Inflammatory macrophage treated with lipopolysaccharide for 1 hour (primary cell): ENCODE data around the gene ITGB8.

ENCODE experiments used
- DNase-seq, 2 donors: peaks; one replicate each; pipeline ENCODE4 v3.0.0-alpha.2; 2020 to 2022

The ITGB8 gene

DNA sequence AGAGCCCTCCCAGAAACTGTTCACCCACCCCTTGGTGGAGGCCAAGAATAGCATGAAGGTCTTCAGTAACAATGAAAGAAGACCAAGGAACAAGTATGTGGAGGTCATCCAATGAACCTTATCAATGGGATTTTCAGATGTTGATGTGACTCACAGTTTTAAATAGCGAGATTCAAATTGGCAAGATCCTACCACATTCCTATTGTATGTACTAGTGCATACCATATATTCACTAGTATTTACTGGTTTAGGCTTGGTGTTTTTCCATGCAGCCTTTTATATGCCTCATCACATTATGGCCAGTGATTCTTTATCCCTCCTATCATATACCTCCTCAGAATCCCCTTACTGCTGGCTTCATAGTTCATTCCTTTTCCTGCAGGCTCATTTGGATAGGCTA, 54.4 kb downstream of the ITGB8 start:
- no peak for DNase-seq

DNA sequence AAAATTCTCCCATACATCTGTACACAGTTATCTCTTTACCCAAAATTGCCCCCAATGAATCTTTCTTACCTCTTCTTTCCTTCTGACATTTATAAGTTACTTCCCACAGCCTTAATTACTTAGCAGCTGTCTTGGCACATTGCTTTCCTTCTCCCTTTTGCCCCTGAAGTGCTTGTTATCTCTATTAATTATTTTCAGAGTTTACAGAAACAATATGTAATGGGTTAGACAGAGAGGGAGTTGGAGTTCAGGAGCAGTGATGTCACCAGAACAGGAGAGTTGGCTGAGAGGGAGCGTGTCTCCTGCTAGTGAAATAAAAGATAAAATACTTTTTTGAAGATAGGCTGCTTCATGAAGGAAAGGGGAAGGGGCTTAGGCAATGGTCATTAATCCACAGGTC, 57.4 kb downstream of the ITGB8 start:
- no peak for DNase-seq

DNA sequence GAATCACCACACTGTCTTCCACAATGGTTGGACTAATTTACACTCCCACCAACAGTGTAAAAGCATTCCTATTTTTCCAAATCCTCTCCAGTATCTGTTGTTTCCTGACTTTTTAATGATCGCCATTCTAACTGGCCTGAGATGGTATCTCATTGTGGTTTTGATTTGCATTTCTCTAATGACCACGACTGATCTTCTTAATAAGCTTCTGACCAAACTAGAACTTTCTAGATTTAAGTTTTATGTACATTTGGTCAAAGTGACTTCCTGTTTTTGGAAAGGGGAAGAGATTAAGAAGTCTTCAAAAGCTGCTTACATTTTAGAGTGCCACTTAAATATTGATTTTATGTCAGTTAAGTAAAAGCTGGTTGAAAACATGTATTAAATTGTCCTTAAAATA, 58.5 kb downstream of the ITGB8 start:
- DNase-seq = peak; percentile 42 to 44

DNA sequence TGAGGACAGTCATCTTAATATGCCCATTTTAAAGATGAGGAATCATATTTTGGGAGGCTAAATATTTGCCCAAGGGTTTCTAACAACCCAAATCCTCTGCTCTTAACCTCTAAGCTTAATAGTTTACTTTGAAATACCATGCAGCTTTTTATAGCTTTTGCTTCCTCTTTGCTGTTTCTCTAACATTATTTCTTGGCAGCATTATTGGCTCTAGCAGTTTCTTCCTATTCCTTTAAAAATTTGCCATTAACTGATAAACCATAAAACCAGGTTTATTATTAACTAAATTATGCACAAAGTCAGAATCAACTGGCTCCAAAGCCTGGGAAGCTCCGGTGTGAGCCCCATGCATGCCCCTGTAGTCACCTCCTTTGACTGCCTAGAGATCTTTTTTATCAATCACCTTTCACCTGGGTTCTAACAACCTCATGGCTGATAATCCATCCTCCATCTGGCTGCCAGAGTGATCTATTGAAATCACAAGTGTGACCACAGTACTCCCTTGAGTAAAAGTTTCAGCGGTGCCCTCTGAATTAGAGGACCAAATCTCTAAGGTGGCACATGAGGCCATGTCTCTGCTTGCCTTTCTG, 62.4 kb downstream of the ITGB8 start:
- no peak for DNase-seq

DNA sequence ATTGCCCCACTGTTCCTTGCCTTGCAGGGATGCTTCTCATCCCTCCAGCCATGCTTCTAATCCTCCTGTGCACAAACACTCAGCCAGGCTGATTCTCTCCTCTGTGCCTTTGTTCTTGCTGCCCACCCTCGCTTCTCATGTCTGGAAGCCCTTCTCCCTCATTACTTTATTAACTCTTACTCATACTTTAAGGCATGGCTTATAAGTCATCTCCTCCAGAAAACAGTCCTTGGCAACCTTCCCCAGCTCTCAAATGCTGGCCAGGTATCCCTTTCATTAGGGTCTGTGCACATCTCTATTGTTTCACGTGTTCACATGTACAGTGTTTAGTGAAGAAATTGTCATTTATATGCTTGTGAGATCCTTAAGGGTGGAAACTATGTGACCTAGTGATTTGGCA, 62.9 kb downstream of the ITGB8 start:
- DNase-seq = no peak

DNA sequence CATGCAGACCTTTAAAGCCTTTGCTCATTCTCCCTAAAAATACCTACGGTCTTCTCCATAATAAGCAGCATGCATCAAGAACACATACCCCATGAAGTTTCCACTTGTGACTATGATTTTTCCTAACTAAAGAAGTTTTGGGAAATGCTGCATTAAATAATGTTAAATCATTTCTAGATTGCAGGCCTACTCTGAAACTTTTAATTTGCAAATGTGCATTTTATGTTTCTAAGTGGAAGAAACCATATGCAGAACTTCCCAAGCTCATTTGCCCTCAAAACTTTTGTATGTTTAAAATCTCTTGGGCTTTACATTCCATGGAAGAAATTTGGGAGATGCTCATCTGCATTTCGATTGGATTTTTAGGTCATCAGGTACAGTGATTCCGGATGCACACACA, 63.6 kb downstream of the ITGB8 start:
- DNase-seq = no peak

DNA sequence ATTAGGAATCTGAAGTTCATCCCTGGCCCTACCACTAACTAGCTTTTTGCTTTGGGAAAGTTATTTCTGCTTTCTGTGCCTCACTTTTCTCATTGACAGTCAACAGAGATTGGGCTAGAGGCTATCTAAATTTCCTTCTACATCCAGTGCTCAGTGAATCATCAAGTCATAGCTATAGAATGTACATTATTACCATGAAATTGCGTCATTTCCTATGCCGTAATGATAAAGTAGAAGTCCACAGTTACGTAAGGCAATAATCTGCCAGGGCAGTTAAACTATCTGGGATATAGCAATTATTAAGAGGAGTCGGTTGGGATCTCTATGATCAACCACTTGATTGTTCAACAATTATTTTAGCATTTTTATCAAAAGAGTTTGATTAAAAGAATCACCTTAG, 64.4 kb downstream of the ITGB8 start:
- peak; percentile 89 to 94 for DNase-seq

DNA sequence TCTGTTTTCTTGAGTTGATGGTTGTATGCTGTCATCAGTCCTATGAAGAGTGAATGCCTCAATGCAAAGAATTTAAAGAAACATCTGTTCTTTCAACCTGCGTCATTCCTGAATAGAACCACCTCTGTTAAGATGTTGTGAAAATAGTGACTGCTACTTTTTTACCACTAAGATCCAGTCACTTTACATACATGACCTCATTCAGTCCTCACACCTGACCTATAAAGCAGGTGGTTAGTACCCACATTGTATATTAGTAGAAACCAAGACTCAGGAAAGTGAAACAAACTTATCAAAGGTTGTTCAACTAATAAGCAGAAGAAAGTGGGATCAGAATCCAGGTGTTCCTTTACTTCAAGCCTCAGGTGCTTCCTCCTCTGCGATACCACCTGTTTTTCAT, 64.8 kb downstream of the ITGB8 start:
- DNase-seq = no peak

DNA sequence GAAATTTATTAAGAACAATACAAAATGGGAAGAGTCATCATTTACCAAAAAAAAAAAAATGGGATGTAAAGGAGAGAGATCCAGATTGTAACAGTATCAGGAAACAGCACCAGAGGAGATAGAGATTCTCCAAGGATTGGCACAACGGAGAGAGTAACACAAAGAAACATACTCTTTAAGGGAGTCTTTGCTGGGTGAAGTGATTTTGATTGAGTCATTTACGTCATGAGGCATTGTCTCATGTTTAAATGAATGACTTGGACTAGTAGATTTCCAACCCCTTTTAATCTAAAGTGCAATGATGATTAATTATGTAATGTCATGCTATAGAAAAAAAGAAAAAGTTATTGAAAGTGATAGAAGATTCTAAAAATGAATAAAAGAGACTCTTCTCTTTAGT, 68.8 kb downstream of the ITGB8 start:
- DNase-seq = peak in 1 of 2 donors; percentile 55

DNA sequence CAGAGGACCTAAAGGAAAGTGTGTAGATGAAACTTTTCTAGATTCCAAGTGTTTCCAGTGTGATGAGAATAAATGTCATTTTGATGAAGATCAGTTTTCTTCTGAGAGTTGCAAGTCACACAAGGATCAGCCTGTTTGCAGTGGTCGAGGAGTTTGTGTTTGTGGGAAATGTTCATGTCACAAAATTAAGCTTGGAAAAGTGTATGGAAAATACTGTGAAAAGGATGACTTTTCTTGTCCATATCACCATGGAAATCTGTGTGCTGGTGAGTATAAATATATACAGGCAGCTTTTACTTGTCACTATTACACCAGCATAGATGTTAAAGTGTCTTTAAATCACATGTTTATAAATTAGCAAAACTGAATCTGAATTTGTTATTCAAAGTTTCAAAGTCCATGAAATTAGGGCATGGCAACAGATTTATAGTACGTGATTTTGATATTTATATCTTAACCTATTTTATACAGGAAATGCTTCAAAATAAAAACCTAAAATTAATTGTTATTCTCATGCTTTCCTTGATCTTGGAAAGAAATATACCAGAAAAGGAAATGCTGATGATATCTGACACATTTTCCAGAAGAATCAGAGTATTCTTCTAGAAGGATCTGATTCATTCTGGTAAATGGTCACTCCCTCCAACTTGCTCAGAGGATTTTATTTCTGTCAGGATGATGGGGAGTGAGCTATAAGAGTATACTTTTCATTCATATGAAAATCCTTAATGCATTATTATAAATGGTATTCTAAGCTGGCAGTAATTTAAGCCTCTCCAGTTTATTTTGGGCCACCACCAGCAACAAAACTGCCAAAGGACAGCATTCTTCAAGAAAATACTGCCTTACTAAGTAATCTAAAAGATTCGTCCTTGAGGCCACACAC, 71.4 kb downstream of the ITGB8 start:
- no peak for DNase-seq

DNA sequence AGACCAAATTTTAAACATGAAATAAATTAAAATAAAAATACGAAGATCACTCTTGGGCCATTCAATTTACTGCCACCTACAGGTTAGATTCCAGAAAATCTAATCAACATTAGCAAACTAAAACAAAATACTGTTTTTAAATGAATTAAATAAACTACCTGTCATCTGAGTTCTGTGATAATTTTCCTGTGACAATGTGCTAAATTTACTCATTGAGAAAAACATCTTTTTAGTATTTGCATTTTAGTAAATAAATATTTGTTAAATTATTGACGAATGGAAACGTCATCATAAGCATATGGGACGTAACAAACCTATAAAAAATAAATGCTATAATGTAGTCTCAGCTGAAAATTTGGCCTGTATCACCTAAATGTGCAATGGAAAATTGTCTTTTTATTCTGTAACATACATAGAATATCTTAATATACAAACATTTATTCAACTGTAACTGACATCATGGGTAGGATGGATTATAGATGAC, 72.1 kb downstream of the ITGB8 start:
- no peak for DNase-seq

DNA sequence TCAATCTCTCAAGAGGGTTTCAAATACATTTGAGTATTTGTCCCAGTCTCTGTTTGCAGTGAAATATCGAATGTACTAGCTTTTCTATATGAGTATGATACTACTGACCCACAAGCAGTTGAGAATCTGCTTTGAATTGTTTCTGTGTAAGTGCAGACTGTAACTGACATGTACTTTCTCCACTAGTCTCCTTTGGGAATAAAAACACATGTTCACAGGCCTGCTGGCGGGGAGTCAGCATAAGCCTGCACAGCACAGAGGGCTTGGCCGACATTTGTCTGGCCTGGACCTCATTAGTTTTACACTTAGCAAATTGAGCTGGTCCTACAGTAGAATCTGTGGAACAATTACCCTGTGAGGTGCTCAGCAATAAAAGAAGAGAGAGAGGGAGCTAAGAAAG, 72.6 kb downstream of the ITGB8 start:
- DNase-seq = no peak

DNA sequence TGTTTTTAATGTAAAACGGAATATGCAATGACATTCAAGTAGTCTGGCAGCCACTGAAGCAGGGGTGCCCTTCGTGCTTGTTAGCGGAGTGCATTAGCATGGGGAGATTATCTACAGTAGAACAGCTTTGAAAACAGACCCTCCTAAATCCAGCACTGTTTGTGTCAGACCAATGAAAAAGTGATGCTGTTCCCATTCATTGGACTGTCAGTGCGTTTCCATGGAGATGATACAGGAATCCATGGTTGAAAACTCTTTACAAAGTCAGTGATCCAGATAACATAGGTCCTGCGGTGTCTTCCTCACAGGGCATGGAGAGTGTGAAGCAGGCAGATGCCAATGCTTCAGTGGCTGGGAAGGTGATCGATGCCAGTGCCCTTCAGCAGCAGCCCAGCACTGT, 73.6 kb downstream of the ITGB8 start:
- no peak for DNase-seq

DNA sequence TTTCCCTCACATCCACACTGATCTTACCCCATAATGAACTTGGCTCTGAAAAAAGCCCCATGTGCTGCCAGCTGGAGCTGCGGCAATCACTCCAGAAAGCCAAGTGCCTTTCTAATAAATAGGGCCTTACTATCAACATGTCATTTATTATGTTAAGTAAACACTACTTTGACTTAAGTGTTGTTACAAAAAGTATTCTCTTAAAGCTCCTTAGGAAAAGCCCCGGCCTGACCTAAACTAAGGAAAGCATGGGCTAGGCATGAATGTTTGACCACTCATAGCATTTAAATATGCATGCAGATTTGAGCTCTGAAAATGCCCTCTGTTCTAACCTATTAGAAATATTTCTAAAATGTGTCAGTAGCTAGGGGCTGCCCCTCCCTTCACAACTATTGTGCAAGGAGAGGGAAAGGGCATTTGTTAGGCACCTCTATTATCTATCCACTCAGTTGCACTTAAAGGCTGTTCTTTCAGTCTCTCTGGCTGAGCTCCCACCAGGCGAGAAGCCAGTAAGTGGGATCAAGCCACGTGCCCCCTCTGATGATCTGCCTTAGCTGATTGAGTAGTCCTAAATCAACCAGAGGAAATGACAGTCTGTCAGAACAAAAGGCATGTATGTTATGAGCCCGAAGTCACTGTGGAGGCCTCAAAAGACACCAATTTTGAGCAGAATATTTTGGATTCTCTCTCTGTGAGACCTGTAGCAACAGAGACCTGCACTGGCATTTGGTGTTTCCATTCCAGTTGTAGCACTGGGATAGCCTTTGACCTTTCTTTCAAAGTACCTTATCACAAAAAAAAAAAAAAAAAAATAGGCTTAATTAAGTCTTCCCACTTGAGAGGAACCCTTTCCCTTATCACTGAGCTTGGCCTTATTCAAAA, 77.1 kb downstream of the ITGB8 start:
- DNase-seq = no peak

DNA sequence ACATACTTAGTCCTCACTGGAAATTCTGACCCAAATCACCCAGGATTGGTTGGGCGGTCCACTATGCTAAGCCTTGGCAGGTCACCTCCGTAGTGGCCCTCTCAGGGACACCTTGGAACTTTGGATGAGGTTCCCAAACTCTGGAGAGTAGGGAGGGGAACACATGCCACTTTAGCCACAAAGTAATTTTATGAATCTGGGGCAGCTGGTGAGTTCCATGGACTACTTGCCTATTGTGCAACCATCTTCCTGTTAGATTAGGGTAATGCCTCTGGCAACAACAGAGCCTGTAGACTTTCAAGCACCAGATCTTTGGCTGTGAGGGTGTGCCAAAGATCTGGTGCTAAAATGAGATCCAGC, 77.7 kb downstream of the ITGB8 start:
- no peak for DNase-seq

DNA sequence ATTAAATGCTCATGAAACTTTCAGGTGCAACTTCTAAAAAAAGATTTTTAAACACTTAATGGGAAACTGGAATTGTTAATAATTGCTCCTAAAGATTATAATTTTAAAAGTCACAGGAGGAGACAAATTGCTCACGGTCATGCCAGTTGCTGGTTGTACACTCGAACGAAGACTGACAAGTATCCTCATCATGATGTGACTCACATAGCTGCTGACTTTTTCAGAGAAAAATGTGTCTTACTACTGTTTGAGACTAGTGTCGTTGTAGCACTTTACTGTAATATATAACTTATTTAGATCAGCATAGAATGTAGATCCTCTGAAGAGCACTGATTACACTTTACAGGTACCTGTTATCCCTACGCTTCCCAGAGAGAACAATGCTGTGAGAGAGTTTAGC, 79.3 kb downstream of the ITGB8 start:
- no peak for DNase-seq

DNA sequence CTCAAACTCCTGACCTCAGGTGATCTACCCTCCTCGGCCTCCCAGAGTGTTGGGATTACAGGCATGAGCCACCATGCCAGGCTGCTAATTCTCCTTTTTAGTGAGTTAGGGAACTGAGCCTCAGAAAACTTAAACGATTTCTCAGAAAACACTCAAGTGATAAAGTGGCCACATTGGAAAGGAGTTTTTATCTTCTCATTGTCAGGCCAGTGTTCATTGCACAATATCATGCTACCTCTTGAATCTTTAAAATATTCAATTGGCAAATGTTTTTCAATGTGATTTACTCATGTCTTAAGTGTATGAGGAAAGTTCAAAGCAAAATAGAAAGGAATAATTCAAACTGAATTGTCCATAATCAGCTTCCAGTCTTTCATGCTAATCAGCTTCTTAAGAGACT, 80.7 kb downstream of the ITGB8 start:
- no peak for DNase-seq

DNA sequence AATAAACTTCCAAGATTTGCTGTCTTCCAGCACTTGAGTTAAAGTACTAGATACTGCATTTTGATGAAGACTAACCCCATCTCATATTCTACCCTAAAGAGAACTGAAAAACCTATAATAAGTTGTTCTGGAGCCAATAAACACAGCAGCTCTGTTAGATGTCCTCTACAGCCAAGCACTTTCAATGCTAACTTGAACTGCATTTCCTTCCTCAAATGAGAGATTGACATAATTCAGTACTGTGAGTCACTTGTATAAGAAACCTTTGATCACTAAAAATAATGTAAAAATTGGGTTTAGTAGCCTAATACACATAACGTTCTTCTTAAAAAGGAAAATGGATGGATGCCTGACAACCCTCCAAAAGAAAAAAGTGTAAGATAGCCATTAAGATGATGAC, 81.3 kb downstream of the ITGB8 start:
- DNase-seq = peak; percentile 45 to 54

DNA sequence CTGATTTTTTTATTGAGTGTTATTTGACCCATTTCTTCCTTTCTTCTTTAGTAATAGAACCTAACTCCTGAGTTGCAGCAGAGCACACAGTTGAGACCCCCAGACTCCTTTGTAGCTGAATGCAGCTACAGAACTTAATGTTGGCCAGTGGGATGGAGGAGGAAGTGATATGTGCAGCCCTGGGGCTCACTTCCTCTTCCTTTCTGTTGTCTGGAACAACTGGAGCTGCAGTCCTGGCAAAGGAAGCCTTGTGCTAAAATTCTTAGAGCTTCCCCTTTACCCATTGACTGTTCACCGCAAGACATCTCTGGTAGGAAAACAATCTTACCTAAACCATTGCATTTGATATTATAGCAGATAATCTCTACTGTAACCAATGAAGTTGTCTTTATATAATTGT, 86.6 kb downstream of the ITGB8 start:
- peak; percentile 66 to 70 for DNase-seq

DNA sequence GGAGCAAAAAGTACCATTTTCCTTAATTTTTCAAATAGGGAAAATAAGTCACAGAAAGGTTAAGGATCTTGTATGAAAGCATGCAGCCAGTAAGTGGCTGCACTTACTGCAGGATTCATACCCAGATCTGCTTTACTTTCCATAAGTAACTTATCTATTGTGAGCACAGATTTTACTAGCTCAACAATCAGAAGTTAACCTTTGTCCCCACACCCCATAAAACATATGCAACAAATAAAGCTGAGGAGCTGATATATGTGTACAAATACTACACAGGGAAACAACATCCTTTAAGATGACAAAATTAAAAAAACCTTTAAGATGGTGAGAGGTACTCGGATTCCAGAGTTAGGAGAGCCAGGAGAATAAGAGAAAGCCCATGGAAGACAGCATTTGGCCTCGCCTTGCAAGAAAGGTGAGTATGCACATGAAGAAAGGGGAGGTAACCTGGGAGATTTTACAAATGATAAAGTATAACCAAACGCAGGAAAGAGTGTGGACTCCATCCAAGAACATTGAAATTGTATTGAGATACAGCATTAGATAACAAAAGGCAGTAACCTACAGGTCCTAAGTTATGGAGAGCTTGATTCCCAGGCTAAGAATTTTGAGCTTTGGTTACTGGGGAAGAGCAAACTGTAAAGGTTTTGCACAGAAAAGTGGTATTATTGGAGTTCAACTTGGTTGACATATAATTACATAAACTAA, 87.1 kb downstream of the ITGB8 start:
- no peak for DNase-seq

DNA sequence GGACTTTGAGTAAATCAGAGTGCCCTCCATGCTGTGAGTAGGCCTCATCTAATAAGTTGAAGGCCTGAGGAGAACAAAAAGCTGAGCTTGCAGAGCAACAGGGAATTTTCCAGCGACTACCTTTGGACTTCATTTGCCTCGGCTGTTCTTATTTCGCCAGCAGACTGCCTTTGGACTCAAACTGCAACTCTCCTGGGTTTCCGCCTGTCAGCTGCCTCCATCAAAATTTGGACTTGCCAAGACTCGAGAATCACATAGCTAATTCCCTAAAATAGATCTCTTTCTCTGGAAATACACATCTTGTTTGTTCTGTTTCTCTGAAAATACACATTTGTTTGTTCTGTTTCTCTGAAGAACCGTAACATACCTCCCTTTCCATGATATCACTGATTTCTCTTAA, 93.8 kb downstream of the ITGB8 start:
- no peak for DNase-seq

DNA sequence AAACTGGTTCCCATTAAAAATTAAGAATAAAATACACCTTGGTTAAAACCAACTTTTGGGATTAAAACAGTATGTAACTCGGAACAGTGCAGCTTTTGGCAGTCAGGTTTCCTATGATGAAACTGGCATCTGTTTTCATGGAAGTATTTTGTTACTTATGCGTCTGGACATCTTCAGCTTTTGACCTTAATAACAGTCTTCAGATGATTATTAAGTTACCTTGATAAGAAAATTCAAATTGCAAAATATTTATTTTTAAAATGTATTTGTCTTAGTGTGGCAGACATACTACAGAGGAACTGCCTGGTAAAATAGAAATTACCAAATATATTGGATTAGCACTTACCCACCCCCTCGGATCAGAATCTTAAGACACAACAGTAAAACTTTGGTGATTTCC, 100.0 kb downstream of the ITGB8 start:
- no peak for DNase-seq

DNA sequence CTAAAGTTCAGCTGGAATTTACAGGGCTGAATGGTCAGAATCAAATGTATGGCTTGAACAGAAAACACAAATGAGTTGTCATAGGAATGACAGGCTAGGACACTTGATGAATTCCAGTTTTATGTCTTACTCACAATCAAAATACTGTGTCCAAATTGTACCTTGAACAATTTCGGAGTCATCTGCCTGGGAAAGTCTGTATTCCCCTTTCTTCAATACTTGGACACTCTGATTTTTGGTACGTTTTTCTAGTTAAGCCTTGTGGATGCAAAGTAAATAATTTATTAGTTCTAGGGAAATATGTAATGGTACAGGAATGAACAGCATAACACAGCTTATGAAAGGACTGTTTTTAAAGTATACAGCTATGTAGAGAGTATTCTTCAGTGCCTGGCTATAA, 100.4 kb downstream of the ITGB8 start:
- no peak for DNase-seq
